B cell (primary cell): Measurements from ENCODE around the gene PCTP. TPM values are rescaled to one million over a fixed set of nuclear protein-coding genes. Genes with fewer than 3 reads are reported as not detected.

Experiments
- ATAC-seq: fragments of 200-7000 bp; cut with Tn5 transposase; one replicate; pipeline ENCODE4 v1.10.0; 2021; ENCODE audit warnings: low read depth, mild to moderate bottlenecking, moderate number of reproducible peaks, moderate library complexity
- CTCF ChIA-PET: fragments of 350-600 bp; sonication (Branson Sonifier 250); formaldehyde crosslinking; loops from one replicate; lab custom pipeline; 2021; ENCODE audit warnings: antibody characterized with exemption, inconsistent platforms; lab: Charles Lee
- POLR2A ChIA-PET: fragments of 350-600 bp; sonication (Branson Sonifier 250); formaldehyde crosslinking; loops from one replicate; lab custom pipeline; 2021; ENCODE audit warnings: antibody characterized with exemption; lab: Charles Lee
- DNase-seq: peaks from one replicate; pipeline ENCODE4 v3.0.0; 2013
- H2AFZ ChIP-seq: 2 replicates; pipeline ENCODE4 v1.6.1; 2012; ENCODE audit warnings: mild to moderate bottlenecking, low read depth, low read length; ENCODE audit not compliant: insufficient read depth, poor library complexity, severe bottlenecking
- H3K27ac ChIP-seq, 2 donors: 1 replicate in 1 of 2; 2 replicates in 1 of 2; pipeline ENCODE4 v1.5.1; 2012 to 2013; ENCODE audit warnings: low read length in 2 of 2, mild to moderate bottlenecking in 2 of 2, moderate library complexity in 1 of 2
- H3K27me3 ChIP-seq, 4 experiments: fragments of 200-600 bp in 1 of 4; sonication (generic) in 1 of 4; replicated peaks in 1 of 4; 1 replicate in 2 of 4; 2 replicates in 2 of 4; pipeline versions ENCODE4 v1.6.1 to v1.7.0; 2013 to 2016; ENCODE audit warnings: low read length in 3 of 4, mild to moderate bottlenecking in 2 of 4, mixed read lengths in 1 of 4, moderate library complexity in 1 of 4; ENCODE audit not compliant: insufficient read depth in 4 of 4, control insufficient read depth in 3 of 4; ENCODE audit errors: control extremely low read depth in 1 of 4
- H3K36me3 ChIP-seq, 2 experiments: replicated peaks in 1 of 2; 1 replicate in 1 of 2; 2 replicates in 1 of 2; pipeline versions ENCODE4 v1.6.1 to v1.7.1; 2013; ENCODE audit warnings: low read length in 1 of 2; ENCODE audit not compliant: insufficient read depth in 2 of 2, control insufficient read depth in 1 of 2; ENCODE audit errors: control extremely low read depth in 1 of 2, extremely low read depth in 1 of 2
- H3K4me1 ChIP-seq, 2 donors: fragments of 200-600 bp in 1 of 2; sonication (generic) in 1 of 2; 1 replicate in 1 of 2; 2 replicates in 1 of 2; pipeline versions ENCODE4 v1.5.1 to v1.6.1; 2013 to 2017; ENCODE audit warnings: low read length in 2 of 2; ENCODE audit not compliant: control insufficient read depth in 2 of 2, insufficient read depth in 2 of 2
- H3K4me2 ChIP-seq: replicated peaks from 2 replicates; pipeline ENCODE3; 2012; ENCODE audit warnings: mild to moderate bottlenecking, low read depth, low read length; ENCODE audit not compliant: poor library complexity, severe bottlenecking
- H3K4me3 ChIP-seq, 5 experiments: fragments of 200-600 bp in 1 of 5; sonication (generic) in 1 of 5; 1 replicate in 3 of 5; 2 replicates in 2 of 5; pipeline versions ENCODE4 v1.5.1 to v1.7.0; 2011 to 2016; ENCODE audit warnings: low read length in 4 of 5, mild to moderate bottlenecking in 4 of 5, low read depth in 2 of 5, control low read depth in 1 of 5, moderate library complexity in 1 of 5; ENCODE audit not compliant: insufficient read depth in 1 of 5; ENCODE audit errors: control extremely low read depth in 1 of 5, extremely low read depth in 1 of 5
- H3K79me2 ChIP-seq: fragments of 200-600 bp; sonication (generic); one replicate; pipeline ENCODE4 v1.6.0; 2016; ENCODE audit warnings: low read length; ENCODE audit not compliant: control insufficient read depth, insufficient read depth
- H3K9ac ChIP-seq: fragments of 200-600 bp; sonication (generic); 2 replicates; pipeline ENCODE4 v1.6.1; 2017; ENCODE audit warnings: mild to moderate bottlenecking, low read length, moderate library complexity
- H3K9me3 ChIP-seq, 3 donors: one replicate each; pipeline versions ENCODE4 v1.6.1 to v1.7.1; 2013; ENCODE audit warnings: low read length in 2 of 3; ENCODE audit not compliant: control insufficient read depth in 2 of 3, insufficient read depth in 1 of 3; ENCODE audit errors: control extremely low read depth in 1 of 3
- H4K20me1 ChIP-seq: 2 replicates; pipeline ENCODE4 v1.6.0; 2012; ENCODE audit warnings: mild to moderate bottlenecking, low read length; ENCODE audit not compliant: insufficient read depth, control insufficient read depth, poor library complexity, severe bottlenecking
- H3K27ac Mint-ChIP-seq: one replicate; pipeline ENCODE4 v1.8.0; 2021; ENCODE audit warnings: mixed read lengths
- H3K27me3 Mint-ChIP-seq: one replicate; pipeline ENCODE4 v1.8.0; 2021; ENCODE audit warnings: mixed read lengths
- H3K4me1 Mint-ChIP-seq: one replicate; pipeline ENCODE4 v1.8.0; 2021; ENCODE audit warnings: mixed read lengths
- H3K4me3 Mint-ChIP-seq: one replicate; pipeline ENCODE4 v1.8.0; 2021; ENCODE audit warnings: mixed read lengths
- H3K9me3 Mint-ChIP-seq: one replicate; pipeline ENCODE4 v1.8.0; 2022; ENCODE audit warnings: mixed read lengths; ENCODE audit not compliant: insufficient read depth
- CTCF ChIP-seq: fragments of 200-600 bp; IDR thresholded peaks from one replicate; pipeline ENCODE4 v1.8.0; 2022; ENCODE audit warnings: antibody characterized with exemption, mild to moderate bottlenecking
- EZH2 ChIP-seq: IDR thresholded peaks from 2 replicates; pipeline ENCODE4 v1.6.1; 2012; ENCODE audit warnings: borderline replicate concordance, low read depth, mild to moderate bottlenecking, moderate library complexity, low read length; ENCODE audit not compliant: insufficient read depth, poor library complexity, severe bottlenecking
- WGBS: methylation state at CpG from one replicate; pipeline ENCODE4 v1.1.5; 2013; ENCODE audit warnings: missing lambda C conversion rate; ENCODE audit not compliant: insufficient coverage; 5-methylcytosine and 5-hydroxymethylcytosine counted together
- intact Hi-C: fragments of 100-400 bp; cut with micrococcal nuclease; formaldehyde crosslinking; loops from one replicate; pipeline ENCODE4 v1.10.0; 2022
- polyA plus RNA-seq: library from polyadenylated mRNA; depleted of rRNA; stranded (reverse); fragments of >200 nt; gene quantifications from 2 replicates; pipeline ENCODE4 v1.2.3, GENCODE V29; 2012
- total RNA-seq, 2 donors: library from RNA; stranded (reverse); fragments of 120-200 nt in 1 of 2; gene quantifications; 1 replicate in 1 of 2; 2 replicates in 1 of 2; pipeline versions ENCODE4 v1.2.3 to v1.2.4, GENCODE V29; 2013 to 2022

Gene PCTP
- total and polyA plus RNA-seq, 2 donors (not counting 1 experiment from before 2014, with no cell fraction given) = 3.2 to 9.0 TPM

DNA sequence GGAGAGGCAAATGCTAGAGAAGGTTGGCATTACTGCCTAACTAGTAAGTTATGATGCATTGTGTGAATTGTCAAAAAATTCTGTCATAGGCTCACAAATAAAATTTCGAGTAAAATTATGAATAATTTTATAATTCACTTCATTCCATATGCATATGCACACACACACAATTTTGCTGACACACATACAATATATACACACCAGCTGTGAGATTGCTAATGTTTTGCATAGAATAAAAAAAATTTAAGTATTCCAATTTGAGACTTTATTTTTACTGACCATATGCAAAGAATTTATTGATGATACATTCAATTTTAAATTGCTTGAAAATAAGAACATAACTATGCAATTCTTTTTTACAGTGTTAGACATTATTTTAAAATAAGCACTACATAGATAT is 21.4 kb upstream of the PCTP start:
- Histone ChIP-seq H3K79me2 (no peaks in the 10 kb centered on the region), H3K36me3 (no peaks in the 10 kb centered on the region), H3K9me3 (no peaks in the 10 kb centered on the region), H4K20me1 (no peaks in the 10 kb centered on the region), H2AFZ (no peak overlapping the region), H3K27ac (no peak overlapping the region), H3K4me1 (peaks cover 0 to 5% of the 10 kb centered on the region in 2 donors), H3K4me2 (no peak overlapping the region), H3K9ac (no peak overlapping the region), H3K27me3 (peaks cover 0 to 10% (median 4%) of the 10 kb centered on the region in 4 experiments), H3K4me3 (no peak overlapping the region)
- Mint-ChIP-seq H3K27ac (no peak overlapping the region), H3K4me3 (no peak overlapping the region), H3K9me3 (no peaks in the 10 kb centered on the region), H3K27me3 (peaks cover 33% of the 10 kb centered on the region), H3K4me1 (peaks cover 4% of the 10 kb centered on the region)
- intact Hi-C loops = no loop called here
- POLR2A ChIA-PET = no interaction called here
- DNase-seq (no peak), ATAC-seq (no peak)
- no CpG with 5 or more reads among the region's 1 CpG for WGBS
- CTCF ChIA-PET = interaction anchor here (1.8 kb wide), 1 partner anchor 11 kb away, joined by 6 read pairs; no protein-coding TSS in a partner anchor
- TF ChIP-seq CTCF = no peak
- no peak for TF ChIP-seq EZH2

DNA sequence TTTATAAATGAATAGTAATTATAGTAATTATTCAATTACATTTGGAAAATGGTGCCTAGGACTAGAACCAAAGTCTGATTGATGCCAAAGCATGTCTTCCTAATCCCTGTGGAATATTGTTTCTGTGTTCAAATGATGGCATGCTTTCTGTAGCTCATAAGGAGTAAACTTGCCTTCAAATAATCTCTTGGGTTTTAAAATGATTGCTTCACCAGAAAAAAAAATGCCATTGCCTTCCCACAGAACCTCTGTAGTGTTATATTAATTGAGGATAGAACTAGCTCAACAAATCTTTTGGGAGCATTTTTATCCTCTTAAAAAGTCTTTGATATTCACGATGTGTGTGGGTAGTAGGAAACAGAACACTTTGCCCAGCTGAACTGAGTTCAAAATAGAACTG is 20.5 kb upstream of the PCTP start:
- H3K9me3 Mint-ChIP-seq = no peaks in the 10 kb centered on the region
- H3K27me3 ChIP-seq = peaks cover 0 to 10% (median 4%) of the 10 kb centered on the region in 4 experiments
- no CpG with 5 or more reads among the region's 1 CpG for WGBS
- intact Hi-C loops = no loop called here
- no peak overlapping the region for H3K4me2 ChIP-seq
- no peaks in the 10 kb centered on the region for H3K79me2 ChIP-seq
- H2AFZ ChIP-seq = no peak overlapping the region
- no peak overlapping the region for H3K4me3 Mint-ChIP-seq
- no peaks in the 10 kb centered on the region for H4K20me1 ChIP-seq
- ATAC-seq = no peak
- DNase-seq = no peak
- H3K36me3 ChIP-seq = no peaks in the 10 kb centered on the region
- POLR2A ChIA-PET = no interaction called here
- H3K9me3 ChIP-seq = no peaks in the 10 kb centered on the region
- no peak overlapping the region for H3K27ac ChIP-seq
- peaks cover under 1% of the 10 kb centered on the region for H3K4me1 Mint-ChIP-seq
- H3K27me3 Mint-ChIP-seq = peaks cover 39% of the 10 kb centered on the region
- CTCF ChIA-PET = interaction anchor here (0.8 kb wide), 1 partner anchor 12 kb away, joined by 3 read pairs; no protein-coding TSS in a partner anchor
- no peak overlapping the region for H3K27ac Mint-ChIP-seq
- no peak overlapping the region for H3K4me3 ChIP-seq
- peaks cover 0 to under 1% of the 10 kb centered on the region in 2 donors for H3K4me1 ChIP-seq
- H3K9ac ChIP-seq = no peak overlapping the region
- no peak for TF ChIP-seq CTCF
